Mesenchymal stem cell (in vitro differentiated cells and primary cell): ENCODE measurements around the gene FOSL2.

Experiments used
- DNase-seq: peaks from one replicate; pipeline ENCODE4 v3.0.0-alpha.2; 2013
- H2AFZ ChIP-seq: one replicate; pipeline ENCODE4 v1.6.1; 2013; ENCODE audit warnings: low read depth, mild to moderate bottlenecking, control low read depth, inconsistent platforms, low read length, moderate library complexity
- H2AK5ac ChIP-seq: 2 replicates; pipeline ENCODE4 v1.6.1; 2013; ENCODE audit warnings: low read length, moderate library complexity, mild to moderate bottlenecking, inconsistent platforms; ENCODE audit not compliant: severe bottlenecking
- H2BK120ac ChIP-seq: one replicate; pipeline ENCODE4 v1.6.1; 2013; ENCODE audit warnings: low read depth, mild to moderate bottlenecking, inconsistent platforms, low read length, moderate library complexity
- H2BK12ac ChIP-seq, 2 experiments: one replicate each; pipeline ENCODE4 v1.6.1; 2013; ENCODE audit warnings: inconsistent platforms in 2 of 2, low read length in 2 of 2, mild to moderate bottlenecking in 2 of 2, moderate library complexity in 2 of 2, control low read depth in 1 of 2
- H2BK15ac ChIP-seq: one replicate; pipeline ENCODE4 v1.6.1; 2013; ENCODE audit warnings: mild to moderate bottlenecking, low read depth, inconsistent platforms; ENCODE audit not compliant: poor library complexity, severe bottlenecking
- H2BK5ac ChIP-seq: 2 replicates; pipeline ENCODE4 v1.6.1; 2013; ENCODE audit warnings: low read depth, mild to moderate bottlenecking, low read length, control low read depth, inconsistent platforms; ENCODE audit not compliant: poor library complexity, severe bottlenecking
- H3K14ac ChIP-seq, 2 experiments: one replicate each; pipeline ENCODE4 v1.6.1; 2013; ENCODE audit warnings: inconsistent platforms in 2 of 2, low read length in 2 of 2, control low read depth in 1 of 2, mild to moderate bottlenecking in 1 of 2, moderate library complexity in 1 of 2
- H3K18ac ChIP-seq, 2 experiments: one replicate each; pipeline ENCODE4 v1.6.1; 2013; ENCODE audit warnings: inconsistent platforms in 2 of 2, low read length in 2 of 2, control low read depth in 1 of 2, low read depth in 1 of 2, mild to moderate bottlenecking in 1 of 2
- H3K23ac ChIP-seq, 2 experiments: one replicate each; pipeline ENCODE4 v1.6.1; 2013; ENCODE audit warnings: inconsistent platforms in 2 of 2, low read length in 2 of 2, mild to moderate bottlenecking in 2 of 2, moderate library complexity in 2 of 2, control low read depth in 1 of 2
- H3K27ac ChIP-seq: 2 replicates; pipeline ENCODE4 v1.5.1; 2013; ENCODE audit warnings: mild to moderate bottlenecking, moderate library complexity, low read length, control low read depth, inconsistent platforms; ENCODE audit not compliant: poor library complexity, severe bottlenecking
- H3K27me3 ChIP-seq, 2 experiments: 2 replicates each; pipeline versions ENCODE4 v1.6.1 to v1.7.0; 2013; ENCODE audit warnings: low read length in 2 of 2, mild to moderate bottlenecking in 2 of 2, moderate library complexity in 2 of 2, control low read depth in 1 of 2, inconsistent platforms in 1 of 2; ENCODE audit not compliant: control insufficient read depth in 1 of 2, insufficient read depth in 1 of 2
- H3K36me3 ChIP-seq, 2 experiments: 2 replicates each; pipeline versions ENCODE4 v1.6.1 to v1.7.0; 2013; ENCODE audit warnings: low read length in 2 of 2, control low read depth in 1 of 2, inconsistent platforms in 1 of 2, low read depth in 1 of 2, mild to moderate bottlenecking in 1 of 2; ENCODE audit not compliant: insufficient read depth in 2 of 2, control insufficient read depth in 1 of 2
- H3K4ac ChIP-seq, 2 experiments: one replicate each; pipeline ENCODE4 v1.6.1; 2013; ENCODE audit warnings: inconsistent platforms in 2 of 2, low read length in 2 of 2, mild to moderate bottlenecking in 2 of 2, moderate library complexity in 2 of 2, control low read depth in 1 of 2, low read depth in 1 of 2
- H3K4me1 ChIP-seq: 2 replicates; pipeline ENCODE4 v1.6.1; 2013; ENCODE audit warnings: low read depth, low read length, control low read depth; ENCODE audit not compliant: control insufficient read depth, insufficient read depth
- H3K4me2 ChIP-seq: 2 replicates; pipeline ENCODE4 v1.6.1; 2013; ENCODE audit warnings: low read length, mild to moderate bottlenecking, inconsistent platforms; ENCODE audit not compliant: poor library complexity, severe bottlenecking
- H3K4me3 ChIP-seq, 2 experiments: 2 replicates each; pipeline versions ENCODE4 v1.5.1 to v1.7.0; 2013; ENCODE audit warnings: low read length in 2 of 2, mild to moderate bottlenecking in 2 of 2, control low read depth in 1 of 2, low read depth in 1 of 2; ENCODE audit not compliant: insufficient read depth in 1 of 2
- H3K79me1 ChIP-seq: replicated peaks from 2 replicates; pipeline ENCODE4 v1.6.1; 2013; ENCODE audit warnings: mild to moderate bottlenecking, control low read depth, low read length, inconsistent platforms; ENCODE audit not compliant: poor library complexity, severe bottlenecking
- H3K9ac ChIP-seq: 2 replicates; pipeline ENCODE4 v1.7.0; 2013; ENCODE audit warnings: mild to moderate bottlenecking, low read length, moderate library complexity
- H3K9me3 ChIP-seq: 2 replicates; pipeline ENCODE4 v1.7.0; 2013; ENCODE audit warnings: mild to moderate bottlenecking, low read length; ENCODE audit not compliant: control insufficient read depth
- H4K8ac ChIP-seq: one replicate; pipeline ENCODE4 v1.6.1; 2013; ENCODE audit warnings: inconsistent platforms, mild to moderate bottlenecking, low read length, moderate library complexity
- H4K91ac ChIP-seq: one replicate; pipeline ENCODE4 v1.6.1; 2013; ENCODE audit warnings: mild to moderate bottlenecking, low read length, inconsistent platforms
- WGBS: methylation state at CpG from one replicate; pipeline ENCODE4 v1.1.7; 2013; ENCODE audit warnings: mixed read lengths; 5-methylcytosine and 5-hydroxymethylcytosine counted together

The FOSL2 gene

GRCh38 chr2:28407976-28408690, 15.5 kb downstream of the FOSL2 start:
- H3K4ac ChIP-seq, result no peak overlapping the region
- H3K36me3 ChIP-seq, result peaks cover 96 to 100% of the 10 kb centered on the region in 2 experiments
- H3K9me3 ChIP-seq, result no peaks in the 10 kb centered on the region
- 96% methylated on average over 5 of the region's 5 CpGs for WGBS
- no peak overlapping the region for H2BK120ac ChIP-seq
- peak overlapping the region in 1 of 2 experiments; percentile 37 for H2BK12ac ChIP-seq
- peaks cover 60% of the 10 kb centered on the region for H3K4me1 ChIP-seq
- H3K18ac ChIP-seq, result peak overlapping the region in 1 of 2 experiments; percentile 62
- no peak overlapping the region for H2AFZ ChIP-seq
- peak overlapping the region; percentile 22 for H2BK5ac ChIP-seq
- no peaks in the 10 kb centered on the region for H3K27me3 ChIP-seq
- H3K27ac ChIP-seq, result peak overlapping the region; percentile 91
- H3K79me1 ChIP-seq, result peaks cover 14% of the 10 kb centered on the region
- no peak overlapping the region for H2BK15ac ChIP-seq
- no peak overlapping the region for H3K14ac ChIP-seq
- no peak overlapping the region for H4K91ac ChIP-seq
- H3K4me3 ChIP-seq, result no peak overlapping the region
- H3K9ac ChIP-seq, result peak overlapping the region; percentile 58
- H4K8ac ChIP-seq, result peak overlapping the region; percentile 35
- peak overlapping the region; percentile 81 for H2AK5ac ChIP-seq
- H3K4me2 ChIP-seq, result no peak overlapping the region
- no peak overlapping the region for H3K23ac ChIP-seq
- DNase-seq, result no peak

GRCh38 chr2:28408764-28409599, 16.3 kb downstream of the FOSL2 start:
- 58% methylated on average over 23 of the region's 26 CpGs for WGBS
- Histone ChIP-seq H3K4me1 (peaks cover 60% of the 10 kb centered on the region), H2BK120ac (peak overlapping the region; percentile 45), H3K4ac (peak overlapping the region; percentile 24 to 37), H3K4me3 (no peak overlapping the region), H2AFZ (no peak overlapping the region), H3K18ac (peak overlapping the region; percentile 52 to 62), H4K91ac (peak overlapping the region; percentile 70), H2BK5ac (peak overlapping the region; percentile 74), H3K27me3 (no peaks in the 10 kb centered on the region), H2AK5ac (peak overlapping the region; percentile 81), H3K79me1 (peaks cover 14% of the 10 kb centered on the region), H2BK12ac (peak overlapping the region in 1 of 2 experiments; percentile 81), H3K4me2 (no peak overlapping the region), H3K36me3 (peaks cover 96 to 100% of the 10 kb centered on the region in 2 experiments), H3K23ac (no peak overlapping the region), H4K8ac (peak overlapping the region; percentile 69), H3K9me3 (no peaks in the 10 kb centered on the region), H3K9ac (peak overlapping the region; percentile 58), H2BK15ac (peak overlapping the region; percentile 75), H3K14ac (peak overlapping the region in 1 of 2 experiments; percentile 41), H3K27ac (peak overlapping the region; percentile 91)
- DNase-seq, result peak; percentile 93

GRCh38 chr2:28411166-28411755, 18.6 kb downstream of the FOSL2 start:
- peaks cover 16% of the 10 kb centered on the region for H3K79me1 ChIP-seq
- no peaks in the 10 kb centered on the region for H3K9me3 ChIP-seq
- H4K91ac ChIP-seq, result no peak overlapping the region
- H3K4me3 ChIP-seq, result no peak overlapping the region
- no peak overlapping the region for H4K8ac ChIP-seq
- H3K36me3 ChIP-seq, result peaks cover 87 to 100% of the 10 kb centered on the region in 2 experiments
- no peak for DNase-seq
- H2BK15ac ChIP-seq, result no peak overlapping the region
- H2BK12ac ChIP-seq, result peak overlapping the region in 1 of 2 experiments; percentile 24
- H3K23ac ChIP-seq, result no peak overlapping the region
- H2AFZ ChIP-seq, result no peak overlapping the region
- no peak overlapping the region for H3K18ac ChIP-seq
- no peak overlapping the region for H3K9ac ChIP-seq
- H3K4me2 ChIP-seq, result no peak overlapping the region
- no peaks in the 10 kb centered on the region for H3K27me3 ChIP-seq
- no peak overlapping the region for H2BK120ac ChIP-seq
- no peak overlapping the region for H3K14ac ChIP-seq
- H3K27ac ChIP-seq, result no peak overlapping the region
- H2AK5ac ChIP-seq, result no peak overlapping the region
- H3K4ac ChIP-seq, result no peak overlapping the region
- peaks cover 67% of the 10 kb centered on the region for H3K4me1 ChIP-seq
- WGBS, result 97% methylated on average over 5 of the region's 5 CpGs
- H2BK5ac ChIP-seq, result no peak overlapping the region
